Measurements from ENCODE around the gene RBFOX2. TPM values are rescaled to one million over a fixed set of nuclear protein-coding genes. Genes with fewer than 3 reads are reported as not detected.
"Not testable (repeated sequence)": the region's sequence is repeated elsewhere in the genome, so short reads cannot be mapped to it uniquely, and the experiment has no call there.

RBFOX2 gene
- total RNA-seq, 2 experiments from 2014 or later = 0.99 to 1.9 TPM

DNA sequence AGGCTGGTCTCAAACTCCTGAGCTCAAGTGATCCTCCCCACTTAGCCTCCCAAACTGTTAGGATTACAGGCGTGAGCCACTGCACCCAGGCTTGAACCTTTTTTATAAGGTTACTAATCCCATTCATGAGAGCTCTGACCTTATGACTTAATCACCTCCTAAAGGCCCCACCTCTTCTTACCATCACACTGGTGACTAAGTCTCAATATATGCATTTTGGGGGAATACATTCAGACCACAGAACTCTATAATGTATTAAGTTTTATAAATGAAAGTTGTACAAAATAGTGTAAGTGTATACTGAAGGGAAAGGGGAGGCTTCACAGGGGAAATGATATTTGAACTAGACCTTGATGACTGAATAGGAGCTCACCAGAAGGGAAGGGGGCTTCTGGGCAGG lies 28.4 kb upstream of the RBFOX2 start:
- no peak overlapping the region for H3K4me3 Mint-ChIP-seq
- H3K9me3 Mint-ChIP-seq (ENCODE audit: low read depth) = no peaks in the 10 kb centered on the region
- H3K27ac Mint-ChIP-seq = no peak overlapping the region
- H3K4me1 Mint-ChIP-seq = peaks cover 11% of the 10 kb centered on the region
- peaks cover 11% of the 10 kb centered on the region for H3K27me3 Mint-ChIP-seq
- no peak for DNase-seq
- no peak for ATAC-seq
- no peaks in the 10 kb centered on the region for H3K36me3 Mint-ChIP-seq
- CTCF ChIA-PET = interaction anchor here (4.7 kb wide), 1 partner anchor 9 kb away, joined by 60 read pairs; no protein-coding TSS in a partner anchor

DNA sequence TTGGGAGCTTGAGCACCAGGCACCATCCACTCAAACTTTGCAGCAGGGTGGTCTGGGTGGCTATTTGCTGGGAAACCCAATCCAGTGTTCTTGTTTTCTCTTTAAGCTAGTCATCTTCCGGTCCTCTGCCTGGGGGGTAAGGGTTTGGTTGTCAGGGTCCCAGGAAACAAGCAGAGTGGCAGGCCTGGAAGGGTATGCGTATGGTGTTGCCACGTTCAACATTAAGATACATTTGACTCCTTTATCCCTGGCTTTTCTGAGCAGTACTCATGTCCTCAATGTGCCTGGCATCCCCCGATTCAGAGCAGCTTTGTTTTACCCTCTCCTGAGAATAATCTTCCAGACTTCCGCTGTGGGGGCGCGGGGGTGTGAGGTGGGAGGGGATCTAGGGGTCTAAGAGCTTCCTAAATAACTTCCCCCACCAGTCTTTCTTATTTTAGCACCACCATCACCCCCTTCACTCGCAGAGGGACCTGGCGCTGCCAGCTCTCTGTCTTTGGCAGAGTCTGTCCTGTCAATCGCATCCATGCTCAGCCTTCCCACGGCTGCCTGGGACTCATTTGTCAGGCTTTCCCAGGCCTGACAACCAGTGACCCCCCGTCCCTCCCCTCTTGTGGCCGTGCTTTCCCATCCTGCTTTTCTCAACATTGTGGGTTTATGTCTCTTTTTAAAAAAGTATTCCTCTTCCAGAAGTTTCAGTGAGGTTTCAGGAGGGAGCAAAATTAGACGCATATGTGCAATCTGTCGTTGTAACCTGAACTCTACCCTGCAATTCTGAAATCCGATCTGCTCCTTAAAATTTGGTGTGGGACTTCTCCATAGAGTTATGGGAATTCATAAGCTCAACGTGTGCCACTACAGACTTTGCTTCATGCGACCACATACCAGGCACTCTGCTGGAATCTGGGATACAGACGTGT lies 27.0 kb upstream of the RBFOX2 start:
- Mint-ChIP-seq H3K27me3 (peaks cover 11% of the 10 kb centered on the region), H3K9me3 (ENCODE audit: low read depth) (no peaks in the 10 kb centered on the region), H3K36me3 (no peaks in the 10 kb centered on the region), H3K4me3 (no peak overlapping the region), H3K27ac (no peak overlapping the region), H3K4me1 (peaks cover 11% of the 10 kb centered on the region)
- CTCF ChIA-PET = interaction anchor here (1.2 to 4.7 kb wide), 2 partner anchors 10 to 124 kb away, joined by 4 to 60 read pairs; no protein-coding TSS in a partner anchor
- ATAC-seq (no peak), DNase-seq (no peak)

DNA sequence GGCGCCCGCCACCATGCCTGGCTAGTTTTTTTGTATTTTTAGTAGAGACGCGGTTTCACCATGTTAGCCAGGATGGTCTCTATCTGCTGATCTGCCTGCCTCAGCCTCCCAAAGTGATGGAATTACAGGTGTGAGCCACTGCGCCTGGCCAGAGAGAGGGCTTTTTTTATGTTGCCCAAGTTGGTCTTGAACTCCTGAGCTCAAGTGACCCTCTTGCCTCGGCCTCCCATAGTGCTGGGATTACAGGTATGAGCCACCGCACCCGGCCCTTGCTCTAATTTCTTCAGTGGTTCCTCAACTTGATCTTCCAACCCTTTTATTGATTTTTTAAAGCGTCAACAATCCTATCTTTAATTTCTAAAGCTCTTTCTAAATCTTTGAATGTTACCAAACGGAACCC lies 25.8 kb upstream of the RBFOX2 start:
- DNase-seq; H3K9me3 Mint-ChIP-seq (ENCODE audit: low read depth); ATAC-seq; H3K4me3 Mint-ChIP-seq; H3K27ac Mint-ChIP-seq; H3K36me3 Mint-ChIP-seq: not testable (repeated sequence)
- CTCF ChIA-PET = interaction anchor here (1.2 to 4.7 kb wide), 2 partner anchors 12 to 123 kb away, joined by 4 to 60 read pairs; no protein-coding TSS in a partner anchor
- H3K27me3 Mint-ChIP-seq = peaks cover 13% of the 10 kb centered on the region
- H3K4me1 Mint-ChIP-seq = peaks cover 11% of the 10 kb centered on the region

- H3K27me3 Mint-ChIP-seq = peaks cover 13% of the 10 kb centered on the region
- no peak overlapping the region for H3K27ac Mint-ChIP-seq
- no peak for DNase-seq
- ATAC-seq = no peak
- CTCF ChIA-PET = interaction anchor here (0.6 to 4.7 kb wide), 3 partner anchors 12 to 40 kb away, joined by 3 to 60 read pairs (median 34); no protein-coding TSS in a partner anchor
- H3K4me1 Mint-ChIP-seq = peaks cover 11% of the 10 kb centered on the region
- H3K36me3 Mint-ChIP-seq = no peaks in the 10 kb centered on the region
- no peak overlapping the region for H3K4me3 Mint-ChIP-seq
- H3K9me3 Mint-ChIP-seq (ENCODE audit: low read depth) = no peaks in the 10 kb centered on the region
Measured at GRCh38 chr22:36053242-36054147, 24.9 kb upstream of the RBFOX2 start.

- H3K36me3 Mint-ChIP-seq = no peaks in the 10 kb centered on the region
- H3K4me3 Mint-ChIP-seq = no peak overlapping the region
- ATAC-seq (peak; percentile 76), DNase-seq (peak; percentile 52)
- H3K4me1 Mint-ChIP-seq = peaks cover 11% of the 10 kb centered on the region
- H3K27ac Mint-ChIP-seq = no peak overlapping the region
- no peaks in the 10 kb centered on the region for H3K9me3 Mint-ChIP-seq (ENCODE audit: low read depth)
- peaks cover 10% of the 10 kb centered on the region for H3K27me3 Mint-ChIP-seq
- CTCF ChIA-PET = interaction anchor here (1.0 to 3.8 kb wide), 3 partner anchors 13 to 128 kb away, joined by 3 to 34 read pairs (median 3); no protein-coding TSS in a partner anchor
Measured at GRCh38 chr22:36052505-36052941, 23.9 kb upstream of the RBFOX2 start.

- H3K36me3 Mint-ChIP-seq = no peaks in the 10 kb centered on the region
- H3K27ac Mint-ChIP-seq = no peak overlapping the region
- no peaks in the 10 kb centered on the region for H3K9me3 Mint-ChIP-seq (ENCODE audit: low read depth)
- ATAC-seq = no peak
- peaks cover 8% of the 10 kb centered on the region for H3K27me3 Mint-ChIP-seq
- no peak overlapping the region for H3K4me3 Mint-ChIP-seq
- CTCF ChIA-PET = interaction anchor here (0.7 to 3.8 kb wide), 3 partner anchors 14 to 142 kb away, joined by 3 to 34 read pairs (median 4); no protein-coding TSS in a partner anchor
- no peak for DNase-seq
- H3K4me1 Mint-ChIP-seq = peaks cover 11% of the 10 kb centered on the region
Measured at GRCh38 chr22:36049678-36049997, 21.0 kb upstream of the RBFOX2 start.

GRCh38 chr22:36048911-36049677 lies 20.5 kb upstream of the RBFOX2 start:
- Mint-ChIP-seq H3K9me3 (ENCODE audit: low read depth) (no peaks in the 10 kb centered on the region), H3K27me3 (peaks cover 9% of the 10 kb centered on the region), H3K4me1 (peaks cover 11% of the 10 kb centered on the region), H3K27ac (no peak overlapping the region), H3K4me3 (no peak overlapping the region), H3K36me3 (no peaks in the 10 kb centered on the region)
- CTCF ChIA-PET = interaction anchor here (1.0 kb wide), 1 partner anchor 17 kb away, joined by 6 read pairs; no protein-coding TSS in a partner anchor
- DNase-seq (no peak), ATAC-seq (no peak)

DNA sequence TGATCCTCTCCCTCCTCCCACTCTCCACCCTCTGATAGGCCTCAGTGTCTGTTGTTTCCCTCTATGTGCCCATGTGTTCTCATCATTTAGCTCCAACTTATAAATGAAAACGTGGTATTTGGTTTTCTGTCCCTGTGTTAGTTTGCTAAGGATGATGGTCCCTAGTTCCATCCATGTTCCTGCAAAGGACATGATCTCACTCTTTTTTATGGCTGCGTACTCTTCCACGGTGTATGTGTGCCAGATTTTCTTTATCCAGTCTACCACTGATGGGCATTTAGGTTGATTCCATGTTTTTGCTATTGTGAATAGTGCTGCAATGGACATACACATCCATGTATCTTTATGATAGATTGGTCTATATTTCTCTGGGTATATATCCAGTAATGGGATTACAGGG lies 15.9 kb upstream of the RBFOX2 start:
- H3K27ac Mint-ChIP-seq; DNase-seq; H3K4me3 Mint-ChIP-seq; H3K9me3 Mint-ChIP-seq (ENCODE audit: low read depth); ATAC-seq; H3K4me1 Mint-ChIP-seq; H3K36me3 Mint-ChIP-seq: not testable (repeated sequence)
- H3K27me3 Mint-ChIP-seq = peaks cover 19% of the 10 kb centered on the region
- CTCF ChIA-PET = interaction anchor here (2.5 kb wide), 1 partner anchor 21 kb away, joined by 8 read pairs; no protein-coding TSS in a partner anchor

DNA sequence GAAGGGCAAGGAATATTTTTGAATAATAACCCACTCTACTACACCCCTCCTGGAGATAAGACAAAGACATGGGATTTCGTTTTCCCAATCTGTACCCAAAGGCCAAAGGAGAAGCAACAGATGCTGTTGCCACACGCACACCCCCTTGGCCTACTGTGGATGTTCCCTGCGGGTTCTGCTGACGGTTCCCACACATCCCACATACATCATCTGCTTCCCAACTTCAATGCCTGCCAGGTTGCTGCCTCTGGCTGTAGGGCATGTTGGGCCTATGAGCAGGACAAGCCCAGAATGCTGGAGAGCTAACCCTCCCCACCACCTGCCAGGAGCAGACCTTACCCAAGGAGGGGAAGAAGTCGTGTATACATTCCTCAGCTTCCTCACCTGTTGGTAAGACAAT lies 13.6 kb upstream of the RBFOX2 start:
- DNase-seq (no peak), ATAC-seq (no peak)
- no peak overlapping the region for H3K4me3 Mint-ChIP-seq
- peaks cover 28% of the 10 kb centered on the region for H3K27me3 Mint-ChIP-seq
- no peaks in the 10 kb centered on the region for H3K36me3 Mint-ChIP-seq
- CTCF ChIA-PET = interaction anchor here (1.0 to 2.5 kb wide), 2 partner anchors 23 to 24 kb away, joined by 3 to 8 read pairs; no protein-coding TSS in a partner anchor
- H3K9me3 Mint-ChIP-seq (ENCODE audit: low read depth) = no peaks in the 10 kb centered on the region
- no peak overlapping the region for H3K27ac Mint-ChIP-seq
- H3K4me1 Mint-ChIP-seq = no peaks in the 10 kb centered on the region

- H3K4me3 Mint-ChIP-seq = no peak overlapping the region
- peaks cover 49% of the 10 kb centered on the region for H3K27me3 Mint-ChIP-seq
- CTCF ChIA-PET = interaction anchor here (2.0 kb wide), 1 partner anchor 26 kb away, joined by 6 read pairs; no protein-coding TSS in a partner anchor
Measured at GRCh38 chr22:36039125-36039524, 10.5 kb upstream of the RBFOX2 start.

GRCh38 chr22:36037102-36037758 lies 8.6 kb upstream of the RBFOX2 start:
- H3K4me3 Mint-ChIP-seq = no peak overlapping the region
- no peaks in the 10 kb centered on the region for H3K36me3 Mint-ChIP-seq
- no peaks in the 10 kb centered on the region for H3K4me1 Mint-ChIP-seq
- CTCF ChIA-PET = interaction anchor here (3.9 kb wide), 1 partner anchor 29 kb away, joined by 11 read pairs; no protein-coding TSS in a partner anchor
- ATAC-seq (no peak), DNase-seq (no peak)
- H3K27ac Mint-ChIP-seq = no peak overlapping the region
- no peaks in the 10 kb centered on the region for H3K9me3 Mint-ChIP-seq (ENCODE audit: low read depth)
- H3K27me3 Mint-ChIP-seq = peaks cover 55% of the 10 kb centered on the region

More at GRCh38 chr22:36039125-36039524, 10.5 kb upstream of the RBFOX2 start:
- no peak for DNase-seq
- no peak for ATAC-seq
- Mint-ChIP-seq H3K9me3 (ENCODE audit: low read depth) (no peaks in the 10 kb centered on the region), H3K36me3 (no peaks in the 10 kb centered on the region), H3K4me1 (no peaks in the 10 kb centered on the region), H3K27ac (no peak overlapping the region)

GRCh38 chr22:36036167-36036624 lies 7.6 kb upstream of the RBFOX2 start:
- no peaks in the 10 kb centered on the region for H3K4me1 Mint-ChIP-seq
- H3K27ac Mint-ChIP-seq = no peak overlapping the region
- no peak overlapping the region for H3K4me3 Mint-ChIP-seq
- ATAC-seq (no peak), DNase-seq (no peak)
- peaks cover 64% of the 10 kb centered on the region for H3K27me3 Mint-ChIP-seq
- no peaks in the 10 kb centered on the region for H3K9me3 Mint-ChIP-seq (ENCODE audit: low read depth)
- H3K36me3 Mint-ChIP-seq = no peaks in the 10 kb centered on the region
- CTCF ChIA-PET = interaction anchor here (0.6 to 3.9 kb wide), 3 partner anchors 14 to 88 kb away, joined by 3 to 11 read pairs (median 3); no protein-coding TSS in a partner anchor
